ENCODE results near the gene FOXP1.

The FOXP1 gene

GRCh38 chr3:71318458-71318827 lies 265.1 kb downstream of the FOXP1 start:
- DNase-seq = no peak

- no peak for DNase-seq
These were observed 265.6 kb downstream of the FOXP1 start for GRCh38 chr3:71317749-71318457.

DNA sequence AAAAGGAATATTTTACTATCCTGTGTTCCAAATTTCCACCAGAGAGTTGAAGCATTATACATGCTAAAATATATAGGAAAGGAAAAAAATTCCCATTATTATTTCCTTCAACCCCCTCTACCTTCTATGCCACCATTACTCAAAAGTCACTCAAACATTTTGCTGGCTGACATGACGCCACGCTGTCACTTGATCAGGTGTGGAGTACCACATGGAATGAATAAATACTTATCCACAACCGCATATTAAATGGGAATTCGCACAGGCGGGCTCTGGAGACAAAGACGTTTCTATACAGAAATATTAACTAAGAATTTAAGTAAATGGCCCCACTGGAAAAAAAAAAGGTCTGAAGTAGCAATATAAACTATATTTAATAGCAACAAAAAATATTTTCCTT lies 266.4 kb downstream of the FOXP1 start:
- DNase-seq = no peak

- no peak for DNase-seq
These were observed 267.3 kb downstream of the FOXP1 start for GRCh38 chr3:71316066-71316777.

- no peak for DNase-seq
These were observed 268.1 kb downstream of the FOXP1 start for GRCh38 chr3:71315431-71315830.

- no peak for DNase-seq
These were observed 269.7 kb downstream of the FOXP1 start for GRCh38 chr3:71313844-71314243.

- DNase-seq = no peak
These were observed 271.1 kb downstream of the FOXP1 start for GRCh38 chr3:71312461-71312860.

DNA sequence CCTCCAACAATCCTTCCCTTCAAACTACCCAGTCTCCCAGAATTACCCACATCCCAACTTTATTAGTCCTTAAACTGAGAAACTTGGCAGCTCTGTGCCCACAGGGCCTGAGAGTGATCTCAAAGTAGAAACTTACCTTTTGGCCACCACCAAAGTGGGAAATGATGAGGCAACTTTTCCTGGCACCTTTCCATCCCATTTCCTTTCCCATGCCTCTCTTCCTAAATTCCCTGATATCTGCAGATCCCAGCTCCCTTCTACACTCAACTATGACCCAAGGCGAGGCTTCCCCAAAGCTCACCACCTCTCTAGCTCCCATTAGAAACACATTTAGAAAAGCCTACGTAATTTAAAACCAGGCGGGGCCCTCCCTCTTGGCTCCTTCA lies 271.9 kb downstream of the FOXP1 start:
- no peak for DNase-seq

GRCh38 chr3:71310980-71311660 lies 272.4 kb downstream of the FOXP1 start:
- DNase-seq = no peak

GRCh38 chr3:71310359-71310979 lies 273.1 kb downstream of the FOXP1 start:
- DNase-seq = no peak

- no peak for DNase-seq
These were observed 273.6 kb downstream of the FOXP1 start for GRCh38 chr3:71309886-71310285.

DNA sequence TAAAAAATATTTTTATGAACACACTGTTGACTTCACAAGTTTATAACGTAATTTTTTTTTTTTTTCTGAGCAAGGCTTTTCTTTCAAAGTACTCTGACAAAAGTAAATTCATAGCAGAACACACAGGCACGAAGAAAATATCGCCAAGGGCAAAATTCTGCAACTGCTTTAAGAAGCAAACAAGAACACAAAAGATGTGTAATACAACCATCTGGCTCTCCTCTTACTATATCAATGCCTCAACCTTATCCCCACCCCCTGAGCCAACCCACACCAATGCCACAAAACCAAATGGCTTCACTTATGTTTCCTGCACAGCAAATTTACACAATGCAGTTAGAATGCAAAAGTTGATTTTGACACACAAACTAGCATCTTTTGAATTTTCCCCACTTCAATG lies 274.2 kb downstream of the FOXP1 start:
- DNase-seq = no peak

DNA sequence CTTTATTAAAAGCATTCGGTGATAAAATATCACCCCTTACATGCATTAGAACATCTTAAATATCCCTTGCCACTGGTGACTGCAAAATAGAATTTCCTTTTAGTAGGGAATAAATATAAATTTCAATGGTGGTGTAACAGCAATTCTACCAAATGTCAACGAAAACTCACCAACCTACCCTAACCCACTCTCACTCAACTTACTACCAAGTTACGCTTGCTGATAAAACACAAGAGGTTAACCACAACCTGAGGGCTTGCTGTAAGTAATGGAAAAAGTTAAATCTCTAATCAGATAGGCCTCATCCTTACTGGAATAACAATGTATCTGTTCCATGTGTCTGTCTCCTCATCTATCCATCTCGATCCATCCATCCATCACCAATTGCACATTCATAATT lies 274.7 kb downstream of the FOXP1 start:
- DNase-seq = no peak

DNA sequence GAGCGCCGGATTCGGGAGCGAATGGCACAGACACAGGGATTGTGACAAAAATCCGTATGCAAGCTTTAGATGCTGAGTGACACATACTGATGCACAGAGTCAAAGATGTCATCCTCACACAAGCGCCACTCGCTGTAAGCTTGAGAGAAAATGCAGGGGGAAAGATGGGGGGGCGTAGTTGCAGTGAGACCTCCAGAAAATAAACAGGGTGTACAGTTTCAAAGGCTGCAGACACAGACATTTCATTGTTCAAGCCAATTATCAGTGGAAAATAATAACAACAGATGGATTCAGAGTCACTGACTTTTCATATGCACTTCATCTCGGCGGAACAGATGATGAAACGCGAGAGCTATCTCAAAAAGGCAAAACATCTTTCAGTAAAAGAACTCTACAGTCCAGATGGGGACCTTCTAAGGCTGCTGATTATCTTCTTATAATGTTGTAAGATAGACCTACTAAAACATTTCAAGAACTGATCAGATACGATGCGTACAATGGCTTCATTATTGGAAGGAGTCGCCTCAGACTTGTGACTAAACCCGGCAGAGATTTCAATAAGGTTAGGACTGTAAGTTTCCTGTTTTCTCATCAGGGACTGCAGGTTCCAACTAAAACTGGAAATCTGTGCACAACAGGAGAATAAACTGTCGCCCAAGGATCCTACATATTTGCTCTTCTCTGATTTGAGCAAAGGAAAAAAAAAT lies 275.4 kb downstream of the FOXP1 start:
- DNase-seq = no peak

GRCh38 chr3:71305231-71306206 lies 278.0 kb downstream of the FOXP1 start:
- no peak for DNase-seq

DNA sequence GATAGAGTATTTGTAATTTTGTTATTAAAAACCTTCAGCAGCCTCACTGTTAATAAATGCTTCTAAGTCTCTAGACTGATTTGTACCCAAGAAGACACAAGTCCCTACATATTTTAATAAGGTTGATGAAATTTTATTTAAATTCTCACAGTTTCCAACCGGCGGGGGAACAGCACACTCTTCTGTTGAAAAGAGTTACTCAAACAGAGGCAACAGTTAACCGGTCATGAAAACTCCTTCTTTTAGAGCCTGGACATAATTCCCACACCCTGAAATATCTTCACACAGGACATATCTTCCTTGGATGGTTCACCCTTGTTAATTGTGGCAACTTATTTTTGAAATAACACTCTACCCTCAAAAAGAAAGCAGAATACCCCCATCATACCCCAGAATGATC lies 278.8 kb downstream of the FOXP1 start:
- DNase-seq = no peak

DNA sequence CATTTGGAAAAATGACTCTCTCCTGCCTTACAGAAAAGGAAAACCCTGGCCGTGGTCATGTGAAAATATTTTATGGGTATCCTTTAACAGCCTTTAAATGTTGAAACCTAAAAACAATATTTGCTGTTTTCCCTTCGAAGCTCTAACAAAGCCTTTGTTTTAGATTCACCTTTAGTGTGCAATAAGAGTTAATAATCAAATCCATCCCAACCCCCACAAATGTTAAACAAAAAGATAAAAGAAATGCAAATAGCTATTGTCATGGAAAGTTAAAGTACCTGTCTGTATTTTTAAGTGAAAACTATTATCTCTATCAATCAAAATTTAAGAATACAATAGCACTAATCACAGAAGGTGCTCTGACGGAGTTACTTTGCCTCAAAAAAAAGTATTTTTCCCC lies 279.3 kb downstream of the FOXP1 start:
- no peak for DNase-seq

DNA sequence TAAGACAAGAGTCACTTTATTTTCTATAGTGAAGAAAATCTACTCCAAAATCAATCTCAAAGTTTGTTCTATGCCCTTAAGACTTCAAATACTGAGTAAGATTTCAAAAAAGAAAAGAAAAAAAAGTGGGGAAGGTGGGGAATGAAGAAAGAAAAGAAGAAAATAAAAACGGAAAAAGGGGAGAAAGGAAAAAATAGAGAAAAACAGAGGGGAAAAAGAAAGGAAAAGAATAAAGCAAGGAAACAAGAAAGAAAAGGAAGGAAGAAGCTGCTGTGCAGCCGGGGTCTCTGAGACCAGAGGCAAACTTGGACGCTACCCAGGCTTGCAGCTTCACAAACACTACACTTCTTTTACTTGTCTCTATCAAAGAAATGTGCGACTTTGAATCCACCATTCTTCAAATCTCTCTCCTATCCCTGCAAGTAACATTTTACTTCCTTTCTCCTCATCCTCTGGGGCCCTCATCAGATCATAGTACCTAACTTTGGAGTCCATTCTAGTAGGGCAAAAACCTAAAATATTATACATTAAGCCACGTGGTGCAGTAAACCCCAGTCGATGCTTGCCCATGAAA lies 279.8 kb downstream of the FOXP1 start:
- no peak for DNase-seq

- DNase-seq = no peak
These were observed 280.9 kb downstream of the FOXP1 start for GRCh38 chr3:71302604-71303003.

DNA sequence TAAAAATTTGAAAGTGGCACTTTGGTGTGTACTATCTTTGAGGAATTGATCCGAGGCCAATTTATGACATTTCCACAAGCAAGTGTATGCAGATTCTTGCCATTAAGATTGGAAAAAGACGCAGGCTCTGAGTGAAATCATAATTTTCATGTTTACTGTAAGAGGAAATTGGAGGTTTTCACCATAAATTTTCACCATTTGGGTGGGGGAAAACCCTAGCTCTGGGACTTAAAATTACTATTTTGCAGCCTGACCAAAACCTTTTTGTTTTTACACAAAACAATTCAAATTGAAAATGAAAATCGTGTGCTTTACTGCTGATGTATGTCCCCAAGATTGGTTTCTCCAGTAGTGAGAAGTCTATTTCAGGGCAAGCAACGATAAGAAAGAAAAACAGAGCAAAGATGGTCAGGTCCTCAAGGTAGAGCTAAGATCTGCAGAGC lies 282.6 kb downstream of the FOXP1 start:
- no peak for DNase-seq

DNA sequence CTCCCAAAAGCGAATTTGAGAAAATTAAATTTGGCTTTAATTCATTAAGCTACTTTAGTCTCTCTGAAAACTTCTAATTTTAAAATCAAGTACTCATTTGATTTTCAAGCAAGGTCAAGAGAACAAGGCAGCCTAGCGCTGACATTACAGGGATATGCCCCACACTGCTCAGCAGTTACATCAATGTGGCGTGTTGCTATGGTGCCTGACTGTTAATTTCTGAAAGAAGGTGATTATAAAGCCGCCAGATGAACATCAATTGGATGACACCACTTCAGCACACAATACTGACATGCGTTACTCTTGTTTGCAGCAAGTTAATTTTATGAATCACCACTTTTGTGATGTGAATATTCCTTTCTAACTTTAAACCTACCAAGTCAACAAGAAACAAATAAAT lies 284.4 kb downstream of the FOXP1 start:
- DNase-seq = no peak
